Activated gamma-delta T cell treated with Interleukin-2 at 50 U/mL for 16 hours (primary cell): ENCODE data around the gene GLRA1.
A peak's percentile ranks its signal among the peaks of the same experiment; 100 is the strongest.

Source experiments
- DNase-seq: peaks from one replicate; pipeline ENCODE4 v3.0.0-alpha.2; 2020

The GLRA1 gene

DNA sequence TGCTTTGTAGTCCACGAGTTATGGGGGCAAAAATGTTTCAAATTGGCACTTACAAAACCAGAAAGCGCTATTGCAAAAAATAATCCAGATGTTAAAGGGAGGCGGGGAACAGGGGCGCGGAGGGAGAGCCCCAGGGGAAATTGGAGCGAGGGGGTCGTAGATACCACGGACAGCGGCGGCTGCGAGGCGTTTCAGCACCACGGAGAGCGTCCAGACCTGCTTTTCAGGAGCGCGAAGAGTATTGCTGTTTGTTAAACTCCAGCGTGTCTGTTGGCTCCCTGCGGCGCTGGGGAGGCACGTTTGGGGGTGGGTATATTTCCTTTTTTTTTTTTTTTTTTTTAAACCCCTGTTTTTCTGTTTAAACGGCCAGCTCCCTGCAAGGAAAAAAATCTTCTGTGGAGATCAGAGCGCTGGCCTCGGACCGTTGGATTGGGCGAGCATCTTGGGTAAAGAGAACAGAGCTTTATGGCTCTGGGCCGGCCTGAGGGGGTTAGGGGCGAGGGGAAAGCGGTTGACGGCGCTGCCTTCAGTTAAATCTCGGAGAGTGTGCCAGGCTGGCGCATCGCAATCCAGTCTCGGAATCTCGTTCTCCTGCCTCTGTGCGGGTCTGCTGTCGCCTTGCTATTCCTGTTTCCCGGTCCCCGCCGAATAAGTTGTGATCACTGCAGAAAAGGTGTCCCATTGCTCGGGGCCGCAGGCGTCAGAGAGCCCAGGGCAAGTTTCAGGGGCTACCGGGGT lies at the start of gene GLRA1:
Gene GLRA1 (minus strand): TSS at position 288 of the 738 bp plus-strand sequence. CDS start 302 bp downstream, outside the sequence.
- DNase-seq, result peak; percentile 20

DNA sequence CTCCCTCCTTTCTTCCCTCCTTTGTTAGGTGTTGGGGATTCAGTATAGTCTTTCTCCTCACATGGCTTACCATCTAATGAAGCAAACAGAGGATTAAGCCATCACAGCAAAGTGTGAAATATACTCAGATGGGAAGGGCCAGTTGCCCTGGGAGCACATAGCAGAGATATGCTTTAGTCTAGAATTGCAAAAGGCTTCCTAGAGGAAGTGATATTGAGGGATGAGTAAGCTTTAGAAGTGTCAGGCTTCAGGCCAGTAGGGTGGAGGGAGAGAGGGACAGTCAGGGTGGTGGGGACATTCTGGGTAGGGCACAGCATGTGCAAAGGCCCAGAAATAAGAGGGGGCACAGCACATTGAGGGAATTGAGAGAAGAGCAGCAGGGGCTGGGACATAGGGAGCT lies 46.2 kb upstream of the GLRA1 start:
- no peak for DNase-seq

- no peak for DNase-seq
Observed at GRCh38 chr5:151967865-151968264, 43.2 kb upstream of the GLRA1 start.

- DNase-seq, result no peak
Observed at GRCh38 chr5:151966046-151966445, 41.4 kb upstream of the GLRA1 start.

DNA sequence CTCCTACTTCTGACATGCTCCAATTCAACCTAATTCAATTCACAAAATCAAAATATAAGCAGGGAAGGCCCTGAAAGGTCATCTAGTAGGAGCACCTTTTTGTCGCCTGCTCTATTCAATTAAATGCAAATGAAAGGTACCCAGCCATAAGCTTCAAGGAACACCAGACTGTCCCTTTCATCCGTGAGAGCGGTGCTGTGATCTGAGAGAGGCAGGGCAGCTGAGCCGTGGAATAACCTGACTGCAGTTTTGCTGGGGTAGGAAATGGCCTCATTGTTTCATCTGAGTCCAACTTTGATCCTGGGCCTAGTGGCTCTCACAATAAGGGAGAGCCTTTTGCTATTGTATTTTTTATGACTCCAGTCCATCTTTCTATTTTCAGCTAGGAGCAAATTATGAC lies 39.8 kb upstream of the GLRA1 start:
- DNase-seq, result no peak

DNA sequence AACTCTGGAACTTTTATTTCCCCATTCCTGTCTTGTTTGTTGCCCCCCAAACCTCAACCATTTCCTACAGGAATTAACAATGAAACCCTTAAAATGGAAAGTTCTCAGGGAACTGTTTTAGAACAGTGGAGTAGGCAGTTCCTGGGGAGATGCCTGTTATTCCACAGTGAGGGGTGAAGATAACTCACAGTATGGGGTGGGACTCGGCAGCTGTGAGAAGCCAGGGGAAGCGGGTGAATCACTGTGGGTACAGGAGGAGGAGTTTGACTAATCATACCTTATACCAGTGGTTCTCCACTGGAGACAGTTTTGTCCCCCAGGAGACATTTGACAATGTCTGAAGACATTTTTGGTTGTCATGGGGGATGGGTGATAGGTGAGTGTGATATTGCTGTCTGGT lies 36.9 kb upstream of the GLRA1 start:
- no peak for DNase-seq

GRCh38 chr5:151958111-151958510 lies 33.5 kb upstream of the GLRA1 start:
- DNase-seq, result no peak

DNA sequence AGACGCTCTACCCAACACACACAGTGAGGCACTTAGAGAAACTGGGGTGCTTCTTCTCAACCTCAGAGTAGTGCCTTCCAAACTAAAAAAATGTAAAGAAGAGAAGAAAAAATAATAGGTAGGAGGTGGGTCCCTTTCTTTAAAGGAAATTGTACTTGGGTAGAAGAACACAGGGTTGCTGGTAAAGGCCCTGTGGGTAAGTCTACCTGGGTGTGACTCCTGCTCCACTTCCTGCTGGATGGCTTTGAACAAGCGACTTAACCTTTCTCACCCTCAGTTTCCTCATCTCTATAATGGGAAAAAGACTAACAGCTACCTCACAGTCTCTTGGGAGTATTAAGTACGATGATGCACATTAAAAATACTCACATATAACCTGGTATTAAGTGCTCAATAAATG lies 32.1 kb upstream of the GLRA1 start:
- no peak for DNase-seq

- no peak for DNase-seq
Observed at GRCh38 chr5:151954255-151954654, 29.6 kb upstream of the GLRA1 start.

GRCh38 chr5:151953833-151954232 lies 29.2 kb upstream of the GLRA1 start:
- no peak for DNase-seq

GRCh38 chr5:151952238-151952637 lies 27.6 kb upstream of the GLRA1 start:
- DNase-seq, result no peak

DNA sequence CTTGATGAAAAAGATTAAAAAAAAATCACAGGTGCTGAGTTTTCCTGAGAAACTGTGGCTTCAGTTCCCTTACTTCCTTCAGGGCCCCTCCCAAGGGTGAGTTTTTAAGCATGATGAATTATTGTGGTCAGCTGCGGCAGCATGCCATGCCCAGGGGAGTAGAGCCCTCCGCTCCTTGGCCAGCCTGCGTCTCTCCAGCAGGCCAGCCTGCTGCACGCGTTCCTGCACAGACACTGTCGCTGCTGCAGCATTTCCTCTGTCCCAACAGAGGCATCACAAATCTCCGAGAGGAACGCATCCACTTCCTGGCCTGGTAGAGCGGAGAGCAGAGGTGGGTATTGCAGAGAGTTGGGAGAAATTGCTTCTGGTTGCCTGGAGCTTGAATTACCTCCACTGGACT lies 26.1 kb upstream of the GLRA1 start:
- DNase-seq, result no peak

GRCh38 chr5:151949701-151950308 lies 25.2 kb upstream of the GLRA1 start:
- DNase-seq, result no peak

DNA sequence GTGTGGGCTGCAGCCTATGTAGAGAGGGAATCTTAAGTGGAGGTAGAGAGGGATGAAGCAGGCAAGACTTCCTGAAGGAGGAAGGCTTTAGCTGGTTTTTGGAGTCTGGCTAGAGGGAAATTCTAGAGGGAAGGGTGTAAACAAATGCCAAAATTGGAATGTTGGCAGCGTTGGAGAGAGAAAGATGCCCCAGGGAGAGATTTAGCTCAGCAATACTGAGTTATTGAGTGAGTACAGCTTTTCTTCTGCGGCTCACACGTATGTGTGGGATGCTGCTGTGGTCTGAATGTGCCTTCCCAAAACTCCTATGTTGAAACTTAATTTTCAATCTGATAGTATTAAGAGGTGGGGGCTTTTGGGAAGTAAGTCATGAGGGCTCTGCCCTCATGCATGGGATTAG lies 24.5 kb upstream of the GLRA1 start:
- no peak for DNase-seq

DNA sequence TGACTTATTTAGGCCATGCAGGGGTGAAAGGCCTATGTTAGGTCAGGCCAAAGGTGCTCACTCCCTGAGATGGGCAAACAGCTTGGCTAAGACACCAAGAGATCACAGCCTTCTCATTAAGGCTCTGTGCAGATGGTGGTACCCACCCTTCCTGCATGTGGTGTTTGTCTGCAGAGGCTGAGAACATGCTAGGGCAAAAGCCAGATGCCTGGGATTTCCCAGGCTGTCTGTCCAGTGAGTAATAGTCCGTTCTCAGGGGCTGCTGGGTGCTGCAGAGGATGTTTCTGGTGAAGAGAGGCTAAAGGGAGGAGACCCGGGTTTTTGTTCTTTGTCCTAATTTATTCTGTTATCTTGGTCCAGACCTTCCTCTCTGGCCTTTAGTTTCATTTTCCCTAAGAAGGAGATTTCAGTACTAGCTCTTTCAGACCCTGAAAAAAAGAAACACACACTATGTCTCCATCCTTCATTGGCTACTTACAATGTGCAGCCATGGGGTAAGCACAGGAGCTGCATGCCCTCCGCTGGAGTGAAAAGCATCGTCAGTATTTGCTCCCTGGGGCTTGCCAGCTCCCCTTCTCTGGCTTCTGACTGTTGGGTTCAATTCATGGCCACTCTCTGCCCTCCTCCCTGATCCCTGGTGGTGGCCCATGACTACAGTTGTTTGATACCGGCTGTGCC lies 23.4 kb upstream of the GLRA1 start:
- DNase-seq, result no peak

GRCh38 chr5:151937851-151938250 lies 13.2 kb upstream of the GLRA1 start:
- no peak for DNase-seq

DNA sequence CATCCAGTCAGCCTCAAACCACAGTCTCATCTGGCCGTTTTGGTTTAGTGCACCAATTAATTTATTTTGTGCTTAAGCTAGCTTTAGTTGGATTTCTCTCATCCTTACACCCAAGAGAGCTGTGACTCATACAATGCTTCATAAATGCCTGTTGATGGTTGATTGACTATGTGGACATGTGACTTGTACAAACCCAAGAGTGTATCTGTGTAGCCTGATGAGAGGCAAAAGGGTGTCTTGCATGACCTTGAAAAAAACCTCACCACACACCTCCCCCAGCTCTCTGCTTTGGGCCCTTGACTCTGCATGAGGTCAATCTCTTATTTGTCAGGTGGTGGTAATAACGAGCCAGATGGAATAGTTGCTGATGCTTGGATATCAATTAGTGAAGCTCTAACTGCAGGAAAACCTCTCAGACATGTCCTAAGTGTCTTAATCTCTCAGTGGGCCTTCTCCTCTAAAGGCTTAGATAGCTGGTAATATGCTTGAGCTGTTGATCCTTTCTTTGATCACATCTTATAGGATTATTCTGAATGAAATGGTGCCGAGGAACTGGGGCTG lies 10.6 kb upstream of the GLRA1 start:
- DNase-seq, result no peak

DNA sequence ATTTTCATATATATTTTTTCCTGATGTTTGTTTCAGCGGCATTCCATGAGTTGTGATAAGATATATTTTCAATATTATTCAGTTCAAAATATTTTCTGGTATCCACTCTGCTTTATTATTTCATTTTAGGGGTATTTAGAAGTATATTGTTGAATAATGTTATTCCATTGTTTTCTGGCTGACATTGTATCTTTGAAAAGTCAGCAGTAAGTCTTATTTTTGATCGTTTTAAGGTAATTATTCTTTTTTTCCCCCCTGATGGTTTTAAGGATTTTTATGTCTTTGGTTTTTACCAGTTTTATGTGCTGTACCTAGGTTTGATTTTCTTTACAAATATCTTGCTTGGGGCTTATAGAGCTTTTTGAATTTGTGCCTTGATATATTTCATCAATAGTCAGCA lies 6.6 kb upstream of the GLRA1 start:
- DNase-seq, result no peak

- DNase-seq, result no peak
Observed at GRCh38 chr5:151926188-151926587, 1.5 kb upstream of the GLRA1 start.

- no peak for DNase-seq
Observed at GRCh38 chr5:151925340-151925739, 689 bp upstream of the GLRA1 start.

- DNase-seq, result no peak
Observed at GRCh38 chr5:151923866-151924476, 680 bp downstream of the GLRA1 start.

DNA sequence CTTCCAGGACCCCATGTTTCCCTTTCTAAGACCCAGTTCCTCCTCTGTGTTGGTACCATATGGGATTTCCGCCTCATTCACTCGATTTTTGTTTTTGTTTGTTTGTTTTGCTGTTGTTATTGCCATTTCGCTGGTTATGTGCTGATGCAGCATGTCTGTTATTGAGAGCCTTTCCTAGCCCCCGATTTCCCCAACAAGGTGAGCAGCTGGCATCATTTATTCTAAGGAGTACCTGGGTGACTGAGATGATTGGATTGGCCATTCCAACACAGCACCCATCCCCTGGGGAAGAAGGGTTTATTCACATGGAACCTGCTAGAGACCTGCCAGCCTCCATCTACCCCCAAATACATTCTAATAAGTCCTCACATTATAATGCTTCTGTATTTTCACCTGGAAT lies 2.7 kb downstream of the GLRA1 start:
- DNase-seq, result no peak

DNA sequence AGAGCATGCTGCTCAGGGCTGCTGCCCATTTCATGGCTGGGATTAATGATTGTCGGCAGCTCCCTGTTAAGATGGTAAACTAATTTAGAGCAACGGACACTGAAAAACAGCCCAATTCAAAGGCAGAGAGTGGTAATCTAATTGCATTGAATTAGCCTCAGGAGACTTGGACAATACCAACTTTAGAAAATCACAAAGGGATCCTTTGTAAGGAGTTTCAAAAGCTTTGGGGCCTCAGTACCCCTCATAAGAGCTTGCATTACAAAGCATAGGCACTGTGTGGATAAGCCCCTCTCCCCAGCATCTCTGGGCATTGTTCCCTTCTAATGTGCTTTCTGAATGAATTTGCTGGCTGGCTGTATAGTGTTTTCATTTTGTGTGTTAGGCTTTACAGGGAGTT lies 6.7 kb downstream of the GLRA1 start:
- DNase-seq, result no peak

- DNase-seq, result no peak
Observed at GRCh38 chr5:151913425-151913824, 11.2 kb downstream of the GLRA1 start.
